ENCODE results near the gene FBXO10. TPM values are rescaled to one million over a fixed set of nuclear protein-coding genes. Genes with fewer than 3 reads are reported as not detected.

FBXO10 gene
- total and polyA plus RNA-seq, 5 donors, result 3.5 to 7.8 (median 7.3) TPM

DNA sequence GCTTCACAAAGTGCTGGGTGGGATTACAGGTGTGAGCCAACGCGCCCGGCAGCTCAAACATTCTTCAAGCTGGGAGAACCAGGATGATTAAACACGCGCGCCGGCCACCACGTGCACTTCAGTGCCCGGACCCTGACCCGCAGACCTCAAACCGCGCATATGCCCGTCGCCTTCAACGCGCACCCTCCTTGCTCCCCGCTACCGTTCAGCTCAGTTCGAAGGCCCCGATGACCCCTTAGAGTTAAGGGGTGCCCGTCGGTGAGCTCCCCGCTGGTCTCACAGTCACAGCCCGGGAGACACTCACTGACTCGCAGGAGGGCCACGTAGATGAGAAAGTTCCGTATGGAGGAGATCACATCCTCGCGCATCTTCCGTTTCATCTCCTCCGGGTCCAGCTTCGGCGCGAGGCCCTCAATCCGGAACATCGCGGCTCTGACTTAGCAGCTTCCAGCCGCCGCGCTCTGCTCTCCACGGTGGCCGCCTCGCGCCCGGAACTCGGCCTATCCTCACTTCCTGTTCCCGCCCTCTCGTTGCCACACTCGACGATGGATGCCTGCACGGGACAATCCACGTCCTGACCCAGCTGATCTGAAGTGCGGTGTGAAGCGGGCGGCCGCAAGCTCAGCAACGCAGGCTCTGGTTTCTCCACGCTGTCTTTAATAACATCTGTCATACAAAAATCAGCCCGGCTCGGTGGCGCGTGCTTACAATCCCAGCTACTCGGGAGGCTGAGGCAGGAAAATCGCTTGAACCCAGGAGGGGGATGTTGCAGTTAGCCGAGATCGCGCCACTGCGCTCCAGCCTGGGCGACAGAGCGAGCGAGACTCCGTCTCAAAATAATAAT, 16.1 kb upstream of the FBXO10 start, which contains the start of gene TOMM5:
TOMM5 (minus strand) TSS at position 490 of the 844 bp plus-strand sequence; CDS start at position 425, 65 bp downstream.
- WGBS, result under 1% methylated on average over 72 of the region's 72 CpGs
- H3K27ac ChIP-seq (ENCODE audit: low read length), result peak within 1 kb of the TSS; percentile 69
- H3K27me3 ChIP-seq (ENCODE audit: control insufficient read depth, insufficient read depth), result no peaks in the 10 kb centered on the region
- intact Hi-C loops (cut with DNase I), result loop anchor here in 1 of 4 donors (5.0 kb wide), 1 partner anchor 110 kb away; no protein-coding TSS in a partner anchor
- peak within 1 kb of the TSS; percentile 93 for H3K4me3 ChIP-seq (ENCODE audit: low read length)
- peak; percentile 94 to 97 (median 96) for DNase-seq
- ATAC-seq, result peak; percentile 97 to 99
- no peaks in the 10 kb centered on the region for H3K9me3 ChIP-seq (ENCODE audit: control insufficient read depth, low read length)
- H3K4me1 ChIP-seq (ENCODE audit: control insufficient read depth, insufficient read depth, low read length), result peaks cover 5% of the 10 kb centered on the region

DNA sequence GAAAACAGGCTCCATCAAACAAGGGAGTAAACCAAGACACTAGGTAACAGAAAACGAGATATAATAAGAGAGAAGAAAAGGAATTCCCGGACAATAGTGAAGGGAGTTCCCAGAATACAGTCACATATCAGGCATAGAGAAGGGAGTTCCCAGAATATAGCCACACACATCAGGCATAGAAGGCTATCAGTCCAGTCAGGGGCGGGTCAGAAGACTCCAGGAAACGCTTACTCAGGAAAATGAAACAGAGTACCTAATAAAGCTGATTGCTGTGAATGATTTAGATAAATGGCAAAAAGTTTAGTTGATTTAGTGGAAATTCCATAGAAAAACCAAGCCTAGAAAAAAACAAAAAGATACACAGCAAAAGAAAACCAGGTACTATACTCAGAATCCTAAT, 11.3 kb upstream of the FBXO10 start:
- WGBS, result 76% methylated on average over 4 of the region's 4 CpGs
- H3K4me3 ChIP-seq (ENCODE audit: low read length), result no peak overlapping the region
- H3K27me3 ChIP-seq (ENCODE audit: control insufficient read depth, insufficient read depth), result no peaks in the 10 kb centered on the region
- H3K9me3 ChIP-seq (ENCODE audit: control insufficient read depth, low read length), result no peaks in the 10 kb centered on the region
- no peak for DNase-seq
- peaks cover 2% of the 10 kb centered on the region for H3K4me1 ChIP-seq (ENCODE audit: control insufficient read depth, insufficient read depth, low read length)
- intact Hi-C loops (cut with DNase I), result no loop called here
- no peak overlapping the region for H3K27ac ChIP-seq (ENCODE audit: low read length)
- ATAC-seq, result peak; percentile 49 to 86

DNA sequence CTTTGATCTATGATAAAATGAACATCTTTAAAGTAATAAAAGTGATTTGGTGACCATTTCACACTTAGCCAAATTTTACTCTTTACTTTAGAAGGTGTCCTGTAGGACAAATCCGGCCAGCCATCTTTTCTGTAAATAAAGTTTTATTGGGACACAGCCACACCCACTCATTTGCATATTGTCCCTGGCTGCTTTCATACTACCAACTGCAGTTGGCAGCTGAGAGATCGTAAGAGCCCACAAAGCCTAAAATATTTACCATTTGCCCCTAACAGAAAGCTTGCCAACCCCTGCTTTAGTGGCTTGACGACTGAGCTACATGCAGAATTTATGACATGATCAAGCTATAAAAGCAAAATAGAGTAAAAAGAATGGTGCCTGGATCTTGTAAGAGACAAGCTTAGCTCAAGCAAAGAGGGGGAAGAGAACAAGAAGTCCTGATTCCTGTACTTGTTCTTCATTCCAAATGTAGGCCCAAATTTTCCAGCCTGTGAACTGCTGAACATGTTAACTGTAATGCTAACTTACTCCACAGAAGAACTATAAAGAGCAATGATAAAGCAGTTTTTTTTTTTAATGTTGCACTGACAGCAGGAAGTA, 7.4 kb upstream of the FBXO10 start:
- intact Hi-C loops (cut with DNase I), result no loop called here
- ATAC-seq (no peak), DNase-seq (no peak)
- Histone ChIP-seq H3K27me3 (ENCODE audit: control insufficient read depth, insufficient read depth) (no peaks in the 10 kb centered on the region), H3K27ac (ENCODE audit: low read length) (no peak overlapping the region), H3K9me3 (ENCODE audit: control insufficient read depth, low read length) (no peaks in the 10 kb centered on the region), H3K4me3 (ENCODE audit: low read length) (no peak overlapping the region), H3K4me1 (ENCODE audit: control insufficient read depth, insufficient read depth, low read length) (no peaks in the 10 kb centered on the region)
- WGBS, result 94% methylated on average over 3 of the region's 3 CpGs

DNA sequence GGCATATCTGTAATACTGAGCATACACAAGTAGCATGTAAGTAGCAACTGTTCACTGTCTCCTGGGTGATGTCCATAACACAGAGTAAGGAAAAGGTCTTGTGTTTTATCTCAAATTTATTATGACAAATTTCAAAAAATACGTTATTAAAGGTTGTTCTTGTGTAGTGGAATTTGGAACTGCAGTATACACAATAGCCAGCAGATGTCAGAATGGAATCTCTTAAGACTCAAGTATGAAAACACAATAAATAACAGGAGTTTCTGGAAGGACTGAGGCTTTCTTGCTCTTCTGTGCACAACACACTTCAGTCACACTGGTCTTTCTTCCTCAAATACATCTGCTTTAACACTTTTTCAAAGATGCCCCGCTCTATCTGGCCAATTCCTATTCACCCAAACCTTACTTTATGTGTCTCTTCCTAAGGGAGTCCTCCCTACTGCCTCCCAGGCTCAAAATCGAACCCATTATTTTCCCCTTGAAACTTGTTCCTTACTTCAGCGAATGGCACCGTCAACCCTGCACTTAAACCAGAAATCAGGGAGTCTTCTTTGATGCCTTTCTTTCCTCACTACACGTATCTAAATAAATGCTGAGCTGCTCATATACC, 6.5 kb upstream of the FBXO10 start:
- Histone ChIP-seq H3K27ac (ENCODE audit: low read length) (no peak overlapping the region), H3K9me3 (ENCODE audit: control insufficient read depth, low read length) (no peaks in the 10 kb centered on the region), H3K4me3 (ENCODE audit: low read length) (no peak overlapping the region), H3K27me3 (ENCODE audit: control insufficient read depth, insufficient read depth) (no peaks in the 10 kb centered on the region), H3K4me1 (ENCODE audit: control insufficient read depth, insufficient read depth, low read length) (no peaks in the 10 kb centered on the region)
- intact Hi-C loops (cut with DNase I), result no loop called here
- peak in 1 of 2 donors; percentile 37 for ATAC-seq
- no peak for DNase-seq
- WGBS, result 73% methylated on average over 6 of the region's 6 CpGs

DNA sequence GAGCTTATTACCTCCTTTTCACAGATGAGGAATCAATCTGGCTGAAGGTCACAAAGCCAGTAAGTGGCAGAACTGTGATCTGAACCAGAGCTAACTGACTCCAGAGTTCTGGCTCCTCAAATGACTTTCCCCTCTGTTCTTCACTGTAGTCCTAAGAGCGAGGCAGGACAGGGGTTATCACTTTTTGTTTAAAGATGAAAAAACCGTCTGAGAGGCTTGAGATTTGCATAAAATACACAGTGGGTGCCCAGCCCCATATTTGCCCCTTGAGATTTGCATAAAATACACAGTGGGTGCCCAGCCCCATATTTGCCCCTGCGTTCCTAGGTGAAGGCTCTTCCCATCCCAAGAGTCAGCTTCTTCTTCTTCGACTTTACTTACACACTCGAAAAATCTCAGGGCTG, 667 bp downstream of the FBXO10 start:
- intact Hi-C loops (cut with DNase I), result no loop called here
- H3K9me3 ChIP-seq (ENCODE audit: control insufficient read depth, low read length), result no peaks in the 10 kb centered on the region
- WGBS, result 3% methylated on average over 5 of the region's 5 CpGs
- peak overlapping the region; percentile 80 for H3K27ac ChIP-seq (ENCODE audit: low read length)
- no peak for DNase-seq
- peaks cover 7% of the 10 kb centered on the region for H3K4me1 ChIP-seq (ENCODE audit: control insufficient read depth, insufficient read depth, low read length)
- ATAC-seq, result peak; percentile 7 to 21
- no peaks in the 10 kb centered on the region for H3K27me3 ChIP-seq (ENCODE audit: control insufficient read depth, insufficient read depth)
- H3K4me3 ChIP-seq (ENCODE audit: low read length), result peak overlapping the region; percentile 86

DNA sequence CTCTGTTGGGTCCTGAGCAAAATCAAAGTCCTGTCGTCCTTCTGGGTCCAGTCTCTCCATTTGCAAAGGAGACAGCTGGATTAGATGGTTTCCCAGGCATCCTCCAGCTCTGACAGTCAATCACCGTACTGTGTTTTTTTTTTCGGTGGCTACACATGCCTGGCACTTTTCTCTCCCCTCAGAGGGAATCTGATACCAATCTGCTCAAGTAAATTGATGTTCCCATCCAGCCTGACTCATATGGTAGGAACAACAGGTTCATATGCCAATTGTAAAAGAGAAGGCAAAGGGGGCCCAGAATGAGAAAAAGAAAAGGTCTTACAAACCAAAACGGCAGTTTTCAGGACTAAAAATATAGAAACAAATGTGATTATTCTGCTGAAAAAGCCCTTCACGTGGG, 1.2 kb downstream of the FBXO10 start:
- Histone ChIP-seq H3K27me3 (ENCODE audit: control insufficient read depth, insufficient read depth) (no peaks in the 10 kb centered on the region), H3K4me1 (ENCODE audit: control insufficient read depth, insufficient read depth, low read length) (peaks cover 7% of the 10 kb centered on the region), H3K9me3 (ENCODE audit: control insufficient read depth, low read length) (no peaks in the 10 kb centered on the region), H3K4me3 (ENCODE audit: low read length) (peak overlapping the region; percentile 86), H3K27ac (ENCODE audit: low read length) (no peak overlapping the region)
- ATAC-seq (no peak), DNase-seq (no peak)
- 51% methylated on average over 5 of the region's 5 CpGs for WGBS
- intact Hi-C loops (cut with DNase I), result no loop called here

DNA sequence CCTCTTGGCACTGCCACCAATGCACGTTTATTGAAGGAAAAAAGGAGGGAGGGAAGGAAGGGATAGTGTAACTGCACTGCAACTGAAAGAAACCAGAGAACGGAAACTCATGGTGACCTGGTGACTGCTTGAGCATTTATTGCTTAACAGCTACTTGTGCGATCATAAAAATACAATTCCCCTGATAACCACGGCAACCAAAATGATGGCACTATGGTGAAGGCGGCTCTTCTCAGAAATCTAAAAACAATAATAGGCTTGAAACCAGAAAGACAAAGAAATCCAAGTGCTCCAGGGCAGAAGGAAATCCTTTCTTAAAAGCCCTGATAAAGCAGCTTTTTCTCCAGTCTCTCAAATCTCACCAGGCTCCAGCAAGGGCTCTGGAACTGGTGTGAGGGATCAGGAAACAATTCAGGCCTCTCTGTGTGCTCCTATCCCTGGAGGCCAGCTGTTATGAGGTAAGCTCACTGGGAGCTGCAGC, 1.9 kb downstream of the FBXO10 start:
- H3K27me3 ChIP-seq (ENCODE audit: control insufficient read depth, insufficient read depth), result no peaks in the 10 kb centered on the region
- H3K4me3 ChIP-seq (ENCODE audit: low read length), result no peak overlapping the region
- no peak for DNase-seq
- intact Hi-C loops (cut with DNase I), result no loop called here
- ATAC-seq, result no peak
- H3K9me3 ChIP-seq (ENCODE audit: control insufficient read depth, low read length), result no peaks in the 10 kb centered on the region
- H3K27ac ChIP-seq (ENCODE audit: low read length), result no peak overlapping the region
- H3K4me1 ChIP-seq (ENCODE audit: control insufficient read depth, insufficient read depth, low read length), result peaks cover 7% of the 10 kb centered on the region
- WGBS, result 48% methylated on average over 5 of the region's 5 CpGs

DNA sequence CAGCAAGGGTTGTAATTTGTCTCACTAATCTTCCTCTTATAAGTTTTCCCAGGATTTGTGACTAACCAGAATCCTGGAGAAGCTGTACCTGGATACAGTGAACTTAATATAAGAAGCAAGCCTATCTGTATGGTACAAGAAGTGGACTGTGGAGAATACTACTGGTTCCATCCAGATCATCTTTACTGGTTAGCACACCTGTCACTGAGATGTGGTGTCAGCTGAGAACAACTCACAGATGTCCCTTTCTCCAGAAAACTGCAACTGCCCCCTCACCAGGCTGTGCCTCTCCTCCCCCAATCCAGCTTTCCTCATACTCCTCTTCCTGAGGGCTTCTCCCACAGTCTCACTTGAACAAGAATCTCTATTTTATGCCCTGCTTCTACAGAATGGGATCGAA, 4.9 kb downstream of the FBXO10 start:
- WGBS, result 98% methylated on average over 1 of the region's 1 CpG
- intact Hi-C loops (cut with DNase I), result no loop called here
- Histone ChIP-seq H3K27me3 (ENCODE audit: control insufficient read depth, insufficient read depth) (no peaks in the 10 kb centered on the region), H3K4me3 (ENCODE audit: low read length) (no peak overlapping the region), H3K4me1 (ENCODE audit: control insufficient read depth, insufficient read depth, low read length) (peaks cover 7% of the 10 kb centered on the region), H3K27ac (ENCODE audit: low read length) (no peak overlapping the region), H3K9me3 (ENCODE audit: control insufficient read depth, low read length) (no peaks in the 10 kb centered on the region)
- no peak for ATAC-seq
- no peak for DNase-seq

DNA sequence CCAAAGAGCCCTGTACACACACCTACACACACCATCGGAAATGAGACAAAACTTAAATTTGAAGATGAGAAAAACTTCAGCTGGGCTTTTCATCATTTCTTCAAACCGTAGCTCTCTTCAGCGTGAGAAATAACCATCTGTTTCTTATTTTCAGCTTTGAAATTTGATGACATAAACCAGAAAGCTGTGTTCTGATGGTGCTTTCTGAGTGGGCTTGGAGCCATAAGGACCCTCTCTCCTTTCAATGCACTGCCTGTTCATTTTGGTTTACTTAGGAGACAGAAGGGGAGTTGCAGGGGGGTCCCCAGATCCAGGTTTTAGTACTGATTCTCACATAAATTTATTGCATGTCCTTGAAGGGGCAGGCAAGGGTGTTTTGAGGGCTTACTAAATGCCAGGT, 9.5 kb downstream of the FBXO10 start:
- 74% methylated on average over 3 of the region's 3 CpGs for WGBS

DNA sequence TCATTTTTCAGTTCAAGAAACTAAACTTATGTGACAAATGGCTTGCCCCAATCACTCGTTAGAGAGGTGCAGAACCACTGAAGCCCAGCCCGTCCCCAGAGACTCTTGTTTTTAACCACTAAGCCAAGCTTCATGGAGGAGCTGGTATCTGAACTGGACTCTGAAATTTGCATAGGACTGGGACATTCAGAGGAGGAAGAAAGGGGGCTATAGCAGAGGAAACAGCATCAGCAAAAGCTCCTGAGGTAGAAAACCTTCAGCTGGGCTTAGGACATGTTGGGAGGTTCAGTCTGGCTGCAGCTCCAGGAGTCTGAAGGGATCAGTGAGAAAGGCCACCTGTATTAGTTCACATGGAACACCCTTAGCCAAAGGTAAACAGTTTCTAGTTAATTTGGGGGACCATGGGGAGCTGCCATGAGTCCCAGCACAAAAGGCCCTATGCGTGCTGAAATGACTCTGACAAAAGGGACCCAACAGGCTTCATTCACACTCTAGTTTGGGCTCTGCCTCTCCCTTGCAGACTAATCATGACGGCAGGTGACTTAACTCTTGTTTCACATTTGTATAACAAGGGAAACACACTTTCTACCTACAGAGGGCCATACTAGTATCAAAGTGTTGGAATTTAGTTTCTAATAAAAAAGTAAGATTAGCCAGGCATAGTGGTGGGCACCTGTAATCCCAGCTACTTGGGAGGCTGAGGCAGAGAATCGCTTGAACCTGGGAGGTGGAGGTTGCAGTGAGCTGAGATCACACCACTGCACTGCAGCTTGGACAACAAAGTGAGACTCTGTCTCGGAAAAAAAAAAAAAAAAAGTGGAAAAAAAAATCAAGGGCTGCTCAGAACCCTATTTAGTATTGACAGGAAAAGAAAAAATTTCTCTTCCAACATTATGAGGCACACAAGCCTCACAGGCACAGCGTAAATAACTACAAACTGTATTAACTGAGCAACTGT, 10.2 kb downstream of the FBXO10 start:
- Histone ChIP-seq H3K4me3 (ENCODE audit: low read length) (no peak overlapping the region), H3K27me3 (ENCODE audit: control insufficient read depth, insufficient read depth) (no peaks in the 10 kb centered on the region), H3K4me1 (ENCODE audit: control insufficient read depth, insufficient read depth, low read length) (no peaks in the 10 kb centered on the region), H3K9me3 (ENCODE audit: control insufficient read depth, low read length) (no peaks in the 10 kb centered on the region), H3K27ac (ENCODE audit: low read length) (no peak overlapping the region)
- ATAC-seq (no peak), DNase-seq (no peak)
- intact Hi-C loops (cut with DNase I), result no loop called here
- WGBS, result 92% methylated on average over 7 of the region's 7 CpGs

More for the DNA sequence above, 9.5 kb downstream of the FBXO10 start:
- no peaks in the 10 kb centered on the region for H3K4me1 ChIP-seq (ENCODE audit: control insufficient read depth, insufficient read depth, low read length)
- H3K9me3 ChIP-seq (ENCODE audit: control insufficient read depth, low read length), result no peaks in the 10 kb centered on the region
- intact Hi-C loops (cut with DNase I), result no loop called here
- ATAC-seq (no peak), DNase-seq (no peak)
- H3K27me3 ChIP-seq (ENCODE audit: control insufficient read depth, insufficient read depth), result no peaks in the 10 kb centered on the region
- H3K27ac ChIP-seq (ENCODE audit: low read length), result no peak overlapping the region
- H3K4me3 ChIP-seq (ENCODE audit: low read length), result no peak overlapping the region
